NCI-H345 treated with DMSO at 0.1 percent for 48 hours (cell line): ENCODE data around the gene JSRP1.

Experiments used
- DNase-seq: peaks from one replicate; lab custom pipeline; 2025; ENCODE audit not compliant: unreplicated experiment; lab: John Stamatoyannopoulos, UW

Gene JSRP1

DNA sequence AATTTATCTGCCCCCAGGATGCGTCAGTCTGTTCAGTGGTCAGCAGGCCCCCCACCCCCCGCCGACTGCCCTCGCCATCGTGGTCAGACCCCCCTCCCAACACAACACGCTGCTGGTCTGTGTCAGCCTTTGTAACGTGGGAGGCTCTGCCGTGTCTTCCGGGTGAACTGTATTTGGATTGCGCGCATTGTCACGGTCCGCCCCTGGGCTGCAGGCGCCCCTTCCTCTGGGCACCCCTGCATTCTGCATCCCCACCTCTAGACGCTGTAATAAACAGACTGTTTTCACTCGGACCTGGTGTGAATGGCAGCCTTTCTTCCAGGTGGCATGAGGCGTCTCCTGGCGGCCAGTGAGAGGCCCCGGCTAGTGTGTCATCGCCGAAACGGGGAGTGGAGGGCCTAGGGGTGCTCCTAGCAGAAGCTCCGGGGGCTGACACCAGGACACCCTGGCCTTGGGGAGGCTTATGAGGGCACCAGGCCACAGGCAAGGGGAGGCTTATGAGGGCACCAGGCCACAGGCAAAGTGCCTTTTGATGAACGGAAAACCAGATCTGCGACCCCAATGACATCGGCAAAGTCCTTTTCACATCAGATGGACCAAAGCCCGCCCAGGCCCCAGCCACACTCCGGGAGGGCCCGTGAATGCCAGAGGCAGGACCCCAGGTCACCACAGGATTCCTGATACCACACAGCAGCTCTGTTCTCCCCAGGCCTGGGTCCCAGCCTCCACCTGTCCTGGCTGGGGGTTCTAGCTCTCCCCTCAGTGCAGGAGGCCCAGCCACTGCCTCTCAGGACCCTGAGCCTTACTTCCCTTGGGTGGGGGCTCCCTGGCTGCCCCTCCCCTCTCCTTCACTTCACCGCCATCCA, 23.7 kb downstream of the JSRP1 start:
- no peak for DNase-seq

DNA sequence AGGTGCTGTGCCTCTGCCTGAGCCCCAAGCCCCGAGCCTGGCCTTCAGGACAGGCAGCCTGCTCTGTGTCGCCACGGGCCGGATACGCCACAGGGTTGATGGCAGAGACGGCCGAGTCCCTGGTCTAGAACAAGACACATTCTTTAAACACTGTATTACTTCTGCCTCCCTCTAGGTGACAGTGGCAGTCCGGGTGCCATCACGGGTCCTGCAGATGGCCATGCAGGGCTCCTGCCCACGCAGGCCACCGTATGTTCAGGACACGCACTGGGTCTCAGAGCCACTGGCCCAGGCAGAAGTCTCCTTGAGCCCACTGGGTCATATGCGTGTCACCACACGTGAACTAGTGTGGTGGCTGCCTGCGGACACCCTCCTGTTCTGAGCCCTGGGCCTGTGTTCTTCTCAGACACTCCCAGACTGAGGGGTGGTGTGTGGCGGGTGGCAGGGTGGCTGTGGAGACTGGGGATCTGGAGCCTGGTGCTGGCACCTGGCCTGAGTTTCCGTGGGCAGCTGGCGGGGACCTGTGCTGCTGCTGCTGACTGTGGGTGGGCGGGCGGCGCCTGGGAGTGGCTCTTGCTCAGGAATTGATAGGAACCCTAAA, 24.5 kb downstream of the JSRP1 start:
- no peak for DNase-seq

DNA sequence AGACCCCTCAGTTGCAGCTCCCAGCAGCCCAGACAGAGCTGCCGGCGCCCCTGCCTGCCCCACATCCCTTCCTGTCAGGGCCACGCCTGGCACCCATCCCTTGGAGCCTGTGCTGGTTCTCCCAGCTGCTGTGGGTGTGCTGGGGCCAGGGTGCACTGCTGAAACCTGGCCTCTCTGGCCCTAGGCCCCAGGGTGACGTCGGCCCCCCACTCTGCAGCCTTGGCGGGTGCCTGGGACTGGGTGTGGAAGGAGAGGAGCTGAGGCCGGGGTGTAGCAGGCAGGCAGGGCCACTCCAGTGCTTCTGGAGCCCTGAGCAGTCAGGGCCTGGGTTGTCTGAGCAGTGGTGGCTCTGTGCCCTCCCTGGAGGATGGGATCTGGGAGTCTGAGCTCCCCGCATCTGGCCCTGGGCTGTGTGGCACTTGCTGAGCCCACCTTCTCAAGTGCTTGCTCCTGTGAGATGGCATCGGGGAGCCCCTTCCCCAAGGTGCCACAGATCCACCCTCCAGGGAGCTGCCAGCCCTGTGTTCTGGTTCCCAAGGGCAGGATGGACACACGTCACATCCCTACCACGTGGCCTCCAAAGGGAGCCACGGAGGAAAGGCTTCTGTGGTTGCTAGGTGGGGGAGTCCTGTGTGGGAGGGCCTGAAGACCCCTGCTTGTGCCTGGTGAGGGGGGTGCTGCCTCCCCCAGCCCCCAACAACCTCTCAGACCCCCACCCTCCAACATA, 25.2 kb downstream of the JSRP1 start:
- no peak for DNase-seq

DNA sequence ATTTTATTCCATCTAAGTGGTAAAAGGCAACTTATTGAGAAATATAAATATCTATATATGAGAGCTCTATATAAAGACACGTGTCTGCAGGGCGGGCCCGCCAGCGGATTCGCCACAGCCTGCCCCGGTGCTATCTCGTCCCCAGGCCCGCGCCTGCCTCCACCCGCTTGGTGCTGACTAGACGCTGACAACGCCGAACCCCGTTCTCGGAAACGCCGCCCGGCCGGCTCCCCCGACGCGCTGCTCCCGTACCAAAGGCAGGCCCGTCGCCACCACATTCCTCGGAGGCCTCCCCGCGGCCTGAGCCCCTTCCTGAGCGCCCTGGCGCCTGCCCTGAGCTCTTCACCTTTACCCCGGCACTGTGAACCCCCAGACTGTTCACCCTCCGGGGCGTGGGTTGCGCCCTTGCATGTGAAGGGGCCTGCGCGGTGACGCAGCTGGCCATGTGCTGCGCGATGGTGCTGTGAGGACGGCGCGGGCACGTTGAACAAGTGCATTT, 26.1 kb downstream of the JSRP1 start:
- no peak for DNase-seq

DNA sequence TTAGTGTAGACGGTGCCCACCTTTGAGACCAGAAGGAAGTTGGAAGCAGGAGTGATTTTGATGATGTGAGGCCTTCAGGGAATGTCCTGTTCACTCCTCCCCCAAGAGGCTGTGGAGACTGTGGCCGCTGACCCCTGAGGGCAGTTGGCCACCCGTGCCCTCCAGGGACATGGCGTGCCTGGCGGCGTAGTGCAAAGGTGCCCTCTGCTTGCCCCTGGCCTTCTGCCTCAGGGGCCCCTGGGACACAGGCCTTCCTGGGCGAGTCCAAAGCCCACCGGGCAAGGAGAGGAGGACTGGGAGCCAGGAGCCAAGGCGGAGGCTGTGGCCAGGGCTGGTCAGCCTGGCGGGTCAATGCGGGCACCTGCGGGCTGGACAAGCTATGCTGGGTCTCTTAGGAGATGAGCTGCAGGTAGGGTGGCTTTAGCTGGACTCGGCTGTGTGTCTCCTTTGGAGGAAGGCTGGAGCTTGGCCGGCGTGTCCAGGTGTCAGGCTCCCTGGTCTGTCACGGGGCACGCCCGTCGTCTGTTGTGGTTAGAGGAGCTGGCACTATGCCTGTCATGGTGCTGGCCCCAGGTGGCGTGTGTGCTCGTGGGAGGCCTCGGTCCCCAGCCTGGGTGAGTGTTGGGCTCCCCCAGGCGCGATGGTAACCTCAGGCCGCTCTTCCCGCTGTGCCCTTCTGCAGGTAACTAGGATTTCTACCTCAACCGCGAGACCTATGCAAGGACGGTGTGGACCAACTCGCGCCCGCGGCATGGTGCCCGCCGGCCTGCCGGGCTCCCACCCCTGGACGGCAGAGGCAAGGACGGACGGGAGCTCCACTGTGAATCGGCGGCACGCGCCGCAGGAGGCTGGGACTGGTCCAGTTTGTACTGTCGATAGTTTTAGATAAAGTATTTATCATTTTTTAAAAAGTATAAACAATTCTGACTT, 26.8 kb downstream of the JSRP1 start:
- no peak for DNase-seq

DNA sequence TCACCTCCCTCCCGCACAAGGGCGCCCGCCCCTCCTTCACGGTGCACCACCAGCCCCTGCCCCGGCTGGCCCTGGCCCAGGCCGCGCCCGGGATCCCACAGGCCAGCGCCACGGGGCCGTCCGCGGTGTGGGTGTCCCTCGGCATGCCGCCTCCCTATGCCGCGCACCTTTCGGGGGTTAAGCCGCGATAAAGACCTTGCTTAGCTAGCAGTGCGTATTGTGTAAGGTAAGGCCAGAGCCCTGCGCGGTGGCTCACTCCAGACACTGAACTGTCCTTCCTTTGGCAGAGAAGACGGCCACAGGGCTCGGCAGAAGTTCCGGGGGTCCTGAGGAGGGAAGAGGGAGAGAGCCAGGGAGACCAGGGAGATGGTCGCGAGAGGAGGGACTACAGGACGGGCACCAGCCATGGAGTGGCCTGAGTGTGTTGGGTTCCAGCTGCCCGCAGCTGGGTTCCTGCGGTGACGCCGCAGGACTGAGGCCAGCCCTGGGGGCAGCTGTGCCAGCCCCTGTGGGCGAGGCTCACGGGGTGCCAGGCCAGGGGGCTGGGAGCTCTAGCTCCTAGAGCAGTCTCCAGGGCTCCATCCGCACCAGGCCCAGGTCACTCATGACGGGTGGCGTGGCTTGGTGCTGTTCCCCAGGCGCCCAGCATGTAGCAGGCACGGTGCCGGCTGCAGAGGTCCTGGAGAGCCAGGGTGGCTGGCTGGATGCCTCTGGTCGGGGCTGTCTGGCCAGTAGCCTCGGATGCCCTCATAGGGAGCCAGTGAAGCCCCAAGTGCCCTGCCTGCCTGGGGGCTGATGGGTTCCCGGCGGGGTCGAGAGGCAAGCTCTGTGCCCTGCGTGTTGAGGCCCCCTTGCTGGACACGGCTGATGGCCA, 27.8 kb downstream of the JSRP1 start:
- no peak for DNase-seq

DNA sequence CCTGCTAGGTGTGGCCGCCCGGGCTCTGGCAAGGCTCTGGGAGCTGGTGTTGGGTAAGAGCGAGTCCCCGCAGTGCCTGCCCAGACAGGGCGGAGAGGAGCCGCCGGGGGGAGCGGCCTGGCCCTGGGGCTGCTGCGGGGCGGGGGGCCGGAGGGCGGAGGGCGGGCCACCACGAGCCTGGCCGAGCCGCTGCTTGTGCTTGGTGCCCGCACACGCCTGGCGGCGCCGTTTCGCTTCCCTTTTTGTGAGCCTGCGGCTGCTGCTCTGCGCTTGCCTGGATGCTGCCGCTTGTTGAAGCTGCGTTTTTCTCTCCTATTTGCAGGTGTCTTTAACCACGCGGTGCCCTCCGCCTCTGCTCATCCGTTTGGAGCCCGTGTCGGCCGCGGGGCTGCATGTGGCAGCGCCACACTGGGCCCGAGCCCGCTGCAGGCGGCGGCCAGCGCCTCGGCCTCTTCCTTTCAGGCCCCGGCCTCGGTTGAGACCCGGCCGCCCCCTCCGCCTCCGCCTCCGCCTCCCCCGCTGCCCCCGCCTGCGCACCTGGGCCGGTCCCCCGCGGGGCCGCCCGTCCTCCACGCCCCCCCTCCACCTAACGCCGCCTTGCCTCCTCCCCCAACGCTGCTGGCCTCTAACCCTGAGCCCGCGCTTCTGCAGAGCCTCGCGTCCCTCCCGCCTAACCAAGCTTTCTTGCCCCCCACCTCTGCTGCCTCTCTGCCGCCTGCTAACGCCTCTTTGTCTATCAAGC, 28.6 kb downstream of the JSRP1 start:
- DNase-seq, result no peak

DNA sequence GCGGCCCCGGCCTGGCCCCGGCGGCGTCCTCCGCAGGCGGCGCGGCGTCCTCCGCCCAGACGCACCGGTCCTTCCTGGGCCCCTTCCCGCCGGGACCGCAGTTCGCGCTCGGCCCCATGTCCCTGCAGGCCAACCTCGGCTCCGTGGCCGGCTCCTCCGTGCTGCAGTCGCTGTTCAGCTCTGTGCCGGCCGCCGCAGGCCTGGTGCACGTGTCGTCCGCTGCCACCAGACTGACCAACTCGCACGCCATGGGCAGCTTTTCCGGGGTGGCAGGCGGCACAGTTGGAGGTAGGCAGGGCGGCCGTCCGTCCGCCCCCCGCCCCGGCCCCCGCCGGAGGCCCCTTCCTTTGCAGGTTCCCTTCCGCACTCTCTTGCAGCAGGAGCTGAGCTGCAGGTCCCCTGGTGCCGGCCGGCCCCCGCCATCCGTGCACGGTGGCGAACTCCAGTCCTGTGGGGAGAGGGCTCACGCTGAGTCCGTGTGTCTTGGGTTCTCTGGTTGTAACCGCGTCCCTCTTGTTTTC, 29.3 kb downstream of the JSRP1 start:
- no peak for DNase-seq

DNA sequence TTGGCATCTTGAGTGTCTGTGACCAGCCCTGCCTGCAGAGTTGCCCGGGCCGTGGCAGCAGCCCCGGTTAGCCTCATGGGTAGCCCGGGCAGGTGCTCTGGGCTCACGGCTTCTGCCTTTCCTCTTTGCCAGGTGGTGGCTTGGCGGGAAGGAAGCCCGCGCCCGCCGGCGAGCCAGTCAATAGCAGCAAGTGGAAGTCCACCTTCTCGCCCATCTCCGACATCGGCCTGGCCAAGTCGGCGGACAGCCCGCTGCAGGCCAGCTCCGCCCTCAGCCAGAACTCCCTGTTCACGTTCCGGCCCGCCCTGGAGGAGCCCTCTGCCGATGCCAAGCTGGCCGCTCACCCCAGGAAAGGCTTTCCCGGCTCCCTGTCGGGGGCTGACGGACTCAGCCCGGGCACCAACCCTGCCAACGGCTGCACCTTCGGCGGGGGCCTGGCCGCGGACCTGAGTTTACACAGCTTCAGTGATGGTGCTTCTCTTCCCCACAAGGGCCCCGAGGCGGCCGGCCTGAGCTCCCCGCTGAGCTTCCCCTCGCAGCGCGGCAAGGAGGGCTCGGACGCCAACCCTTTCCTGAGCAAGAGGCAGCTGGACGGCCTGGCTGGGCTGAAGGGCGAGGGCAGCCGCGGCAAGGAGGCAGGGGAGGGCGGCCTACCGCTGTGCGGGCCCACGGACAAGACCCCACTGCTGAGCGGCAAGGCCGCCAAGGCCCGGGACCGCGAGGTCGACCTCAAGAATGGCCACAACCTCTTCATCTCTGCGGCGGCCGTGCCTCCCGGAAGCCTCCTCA, 30.0 kb downstream of the JSRP1 start:
- no peak for DNase-seq

DNA sequence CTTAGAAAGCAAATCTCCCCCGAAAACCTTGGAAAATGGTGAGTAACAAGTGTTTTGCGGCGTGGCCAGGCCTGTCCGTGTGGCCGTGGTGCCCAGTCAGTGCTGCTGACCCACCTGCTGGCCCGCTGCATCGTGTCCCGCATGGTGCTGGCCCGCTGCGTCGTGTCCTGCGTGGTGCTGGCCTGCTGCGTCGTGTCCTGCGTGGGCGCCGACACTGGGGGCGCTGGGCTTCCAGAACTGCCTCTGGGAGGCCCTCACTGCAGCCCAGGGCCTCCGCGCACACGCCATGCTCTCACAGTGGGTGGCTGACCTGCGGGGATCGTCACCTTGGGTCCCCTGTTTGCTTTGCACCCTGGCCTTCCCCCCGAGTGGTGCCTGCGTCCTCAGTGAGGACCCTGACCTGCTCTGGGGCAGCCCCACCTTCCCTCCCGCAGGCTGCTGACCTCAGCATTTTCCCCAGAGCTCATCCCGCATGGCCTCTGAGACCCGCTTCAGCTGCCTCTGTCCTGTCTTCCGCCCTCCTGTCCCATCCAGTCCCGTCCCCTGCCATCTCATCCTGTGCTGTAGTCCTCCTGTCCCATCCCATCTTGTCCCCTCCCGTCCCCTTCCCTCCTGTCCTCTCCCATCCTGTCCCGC, 30.7 kb downstream of the JSRP1 start:
- DNase-seq, result no peak

DNA sequence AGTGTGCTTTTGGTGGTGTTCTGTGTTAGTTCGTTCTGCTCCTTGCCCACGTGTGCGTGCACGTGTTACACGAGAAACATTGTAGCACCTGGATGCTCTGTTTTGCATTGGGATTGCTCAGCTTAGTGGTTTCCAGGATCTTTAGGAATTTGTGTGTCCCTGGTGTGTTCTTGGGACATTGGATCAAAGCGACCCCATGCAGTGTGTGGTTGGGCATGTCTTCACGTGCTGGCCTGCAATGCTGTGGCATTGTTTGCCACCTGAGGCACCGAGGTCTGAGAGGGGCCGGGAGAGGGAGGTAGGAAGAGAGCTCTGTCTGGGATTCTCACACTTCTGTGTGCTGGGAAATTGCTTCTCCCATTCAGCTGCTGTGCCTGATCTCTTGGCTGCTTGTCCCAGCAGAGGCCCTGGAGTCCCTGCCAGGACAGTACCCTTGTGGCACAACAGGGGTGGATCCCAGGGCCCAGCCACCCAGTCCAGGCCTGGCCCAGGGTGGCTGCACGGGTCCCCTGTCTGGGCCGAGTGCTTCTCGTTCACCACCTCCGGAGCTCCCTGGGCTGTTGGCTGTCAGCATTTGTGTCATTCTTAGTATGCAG, 31.4 kb downstream of the JSRP1 start:
- DNase-seq, result no peak

DNA sequence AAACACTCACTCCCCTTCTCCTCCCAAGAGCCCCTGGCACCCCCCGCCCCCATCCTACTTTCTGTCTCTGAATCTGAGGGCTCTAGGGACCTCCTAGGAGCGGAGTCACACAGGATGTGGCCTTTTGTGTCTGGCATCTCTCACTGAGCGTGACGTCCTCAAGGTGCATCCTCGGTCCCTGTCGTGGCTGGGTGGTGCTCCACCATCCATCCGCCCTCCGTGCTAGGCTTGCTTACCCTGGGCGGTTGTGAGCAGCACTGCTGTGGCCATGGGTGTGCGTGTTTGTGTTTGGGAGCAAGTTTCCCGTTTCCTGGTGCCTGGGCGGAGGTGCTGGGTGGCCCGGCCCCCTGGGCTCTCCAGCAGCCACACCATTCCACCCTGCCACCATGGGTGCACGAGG, 32.3 kb downstream of the JSRP1 start:
- DNase-seq, result no peak

DNA sequence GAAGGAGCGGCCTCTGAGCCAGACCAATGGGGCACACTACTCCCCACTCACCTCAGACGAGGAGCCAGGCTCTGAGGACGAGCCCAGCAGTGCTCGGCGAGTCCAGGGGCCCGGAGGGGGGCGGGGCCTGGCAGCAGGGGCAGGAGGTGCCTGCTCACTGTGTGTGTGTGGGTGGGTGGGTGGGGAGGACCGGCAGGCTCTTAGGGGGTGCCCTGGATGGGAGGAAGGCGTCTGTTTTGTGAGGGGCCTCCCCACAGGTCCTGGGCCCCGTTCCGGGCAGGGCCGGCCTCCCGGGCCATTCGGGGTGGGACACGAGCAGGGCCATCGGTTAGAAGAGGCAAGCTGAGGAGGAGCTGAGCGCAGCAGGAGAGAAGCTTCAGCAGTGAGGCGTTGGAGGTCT, 32.8 kb downstream of the JSRP1 start:
- DNase-seq, result no peak

DNA sequence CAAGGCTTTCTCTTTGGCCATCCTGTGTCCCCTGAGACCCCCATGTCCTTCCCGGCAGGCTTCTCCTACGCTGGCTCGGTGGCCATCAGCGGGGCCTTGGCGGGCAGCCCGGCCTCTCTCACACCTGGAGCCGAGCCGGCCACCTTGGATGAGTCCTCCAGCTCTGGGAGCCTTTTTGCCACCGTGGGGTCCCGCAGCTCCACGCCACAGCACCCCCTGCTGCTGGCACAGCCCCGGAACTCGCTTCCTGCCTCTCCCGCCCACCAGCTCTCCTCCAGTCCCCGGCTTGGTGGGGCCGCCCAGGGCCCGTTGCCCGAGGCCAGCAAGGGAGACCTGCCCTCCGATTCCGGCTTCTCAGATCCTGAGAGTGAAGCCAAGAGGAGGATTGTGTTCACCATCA, 34.3 kb downstream of the JSRP1 start:
- DNase-seq, result no peak

DNA sequence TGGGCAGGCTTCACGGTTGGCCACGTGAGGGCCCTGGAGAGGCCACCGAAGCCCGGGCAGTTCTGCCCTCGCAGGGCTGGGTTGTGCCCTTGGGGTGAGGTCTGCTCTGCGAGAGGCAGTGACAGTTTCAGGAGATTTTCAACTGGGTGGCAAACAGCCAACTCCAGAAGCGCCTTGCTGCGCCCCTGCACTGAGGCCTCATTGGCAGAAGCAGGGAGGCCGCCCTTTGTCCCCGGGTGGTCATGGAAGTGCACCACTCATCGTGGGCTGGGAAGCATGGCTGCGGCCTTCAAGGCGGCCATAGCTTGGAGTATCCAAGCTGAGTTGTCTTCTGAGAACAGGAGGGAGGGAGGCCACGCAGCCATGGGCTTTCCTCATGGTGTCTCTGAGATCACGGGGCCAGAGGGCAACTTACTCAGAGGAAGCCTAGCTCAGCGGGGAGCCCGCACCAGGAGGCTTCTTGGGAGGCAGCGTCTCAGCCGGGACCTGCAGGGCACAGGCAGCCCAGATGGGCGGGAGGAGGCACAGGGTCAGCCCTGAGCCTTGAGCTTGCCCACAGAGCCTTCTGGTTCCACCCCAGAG, 34.9 kb downstream of the JSRP1 start:
- DNase-seq, result no peak

DNA sequence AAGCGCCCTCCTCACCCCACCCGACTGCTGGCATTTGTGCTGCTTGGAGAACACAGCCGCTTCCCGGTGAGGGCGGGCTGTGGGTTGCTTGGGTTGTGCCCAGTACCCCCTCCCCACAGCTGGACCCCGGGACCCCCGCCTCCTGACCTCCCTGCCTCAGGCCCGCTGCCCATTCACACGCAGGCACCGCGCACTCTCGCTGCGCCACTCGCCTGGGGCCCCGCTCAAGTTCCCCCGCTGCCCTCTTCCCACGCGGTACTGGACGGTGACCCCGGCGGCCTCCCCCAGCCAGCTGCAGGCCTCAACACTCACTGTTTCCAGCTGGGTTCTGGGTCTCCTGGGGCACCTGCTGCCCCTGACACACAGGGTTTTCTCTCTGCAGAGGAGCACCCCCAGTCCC, 36.5 kb downstream of the JSRP1 start:
- DNase-seq, result no peak

DNA sequence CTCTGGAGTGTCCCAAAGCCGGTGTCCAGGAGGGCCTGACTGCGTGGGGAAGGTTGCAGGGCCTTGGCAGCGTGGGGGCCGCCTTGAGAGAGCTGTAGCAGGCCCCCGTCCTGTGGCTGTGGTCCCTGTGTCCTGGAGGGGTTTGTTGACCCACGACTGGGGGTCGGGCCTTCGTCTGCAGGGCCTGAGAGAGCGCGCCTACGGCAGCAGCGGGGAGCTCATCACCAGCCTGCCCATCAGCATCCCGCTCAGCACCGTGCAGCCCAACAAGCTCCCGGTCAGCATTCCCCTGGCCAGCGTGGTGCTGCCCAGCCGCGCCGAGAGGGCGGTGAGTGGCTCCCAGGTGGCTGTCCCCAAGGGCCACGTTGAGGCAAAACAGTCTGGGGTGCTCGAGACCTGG, 38.6 kb downstream of the JSRP1 start:
- DNase-seq, result no peak
